ENCODE results near the gene OMP.

OMP gene

DNA sequence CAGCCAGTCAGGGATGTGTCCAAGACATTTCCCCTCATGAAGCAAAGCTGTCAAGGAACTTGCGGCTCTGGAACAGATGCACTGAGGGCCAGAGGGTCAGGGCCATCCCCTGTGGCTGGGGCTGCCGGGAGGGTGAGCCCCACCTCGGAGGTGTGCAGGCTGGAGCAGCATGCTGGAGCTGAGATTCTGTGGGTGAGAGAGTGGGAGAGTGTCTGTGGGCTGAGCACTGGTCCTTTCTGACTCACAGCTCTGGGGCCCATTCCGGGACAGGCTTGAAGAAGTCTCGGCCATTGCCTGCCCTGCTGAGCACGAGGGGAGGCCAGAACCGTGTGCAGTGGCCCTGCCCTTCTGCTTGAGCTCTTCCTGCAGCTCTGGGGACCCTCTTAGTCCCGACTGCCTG lies 2.1 kb downstream of the OMP start:
- DNase-seq (ENCODE audit: low spot score) = no peak

- no peak for DNase-seq (ENCODE audit: low spot score)
Observed at GRCh38 chr11:77106321-77106720, 3.7 kb downstream of the OMP start.

- no peak for DNase-seq (ENCODE audit: low spot score)
Observed at GRCh38 chr11:77106759-77107158, 4.1 kb downstream of the OMP start.

DNA sequence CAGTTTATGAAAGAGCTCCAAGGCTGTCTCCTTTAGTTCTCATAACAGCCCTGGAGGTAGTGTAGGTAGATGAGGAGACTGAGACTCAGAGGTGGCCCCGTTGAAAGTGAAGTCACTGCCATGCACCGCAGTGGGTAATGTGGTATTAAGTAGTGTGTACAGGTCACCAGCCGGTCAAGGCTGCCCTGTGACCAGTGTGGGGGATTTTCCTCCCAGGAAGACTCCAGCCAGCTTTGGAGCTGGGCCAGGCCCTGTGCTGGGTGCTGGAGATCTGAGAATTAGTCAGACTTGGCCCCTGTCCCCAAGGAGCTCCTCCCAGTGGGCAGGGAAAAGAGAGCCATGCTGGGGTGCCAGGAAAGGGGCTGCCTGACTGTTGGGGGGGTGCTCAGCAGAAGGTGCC lies 5.3 kb downstream of the OMP start:
- no peak for DNase-seq (ENCODE audit: low spot score)

GRCh38 chr11:77108436-77108835 lies 5.8 kb downstream of the OMP start:
- DNase-seq (ENCODE audit: low spot score) = no peak

GRCh38 chr11:77109236-77110019 lies 6.8 kb downstream of the OMP start:
- no peak for DNase-seq (ENCODE audit: low spot score)

GRCh38 chr11:77110836-77111235 lies 8.2 kb downstream of the OMP start:
- no peak for DNase-seq (ENCODE audit: low spot score)

DNA sequence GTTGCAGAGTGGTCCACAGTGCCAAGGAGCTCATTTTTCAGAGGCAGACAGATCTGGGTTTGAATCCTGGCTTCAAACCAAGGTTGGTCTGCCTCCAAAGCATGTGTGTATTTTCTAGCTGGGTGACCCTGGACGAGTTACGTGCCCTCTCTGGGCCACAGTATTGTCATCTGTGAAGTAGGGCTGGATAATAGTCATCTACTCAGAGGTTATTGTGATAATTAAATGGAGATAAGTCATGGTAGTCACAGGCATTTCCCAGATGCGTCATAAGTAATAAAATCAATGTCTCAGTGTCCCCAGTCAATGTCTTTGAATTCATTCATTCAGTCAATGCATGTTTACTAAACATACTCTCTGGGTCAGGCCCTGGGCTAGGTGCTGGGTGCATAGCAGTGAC lies 8.6 kb downstream of the OMP start:
- no peak for DNase-seq (ENCODE audit: low spot score)

GRCh38 chr11:77111946-77112345 lies 9.3 kb downstream of the OMP start:
- no peak for DNase-seq (ENCODE audit: low spot score)

- no peak for DNase-seq (ENCODE audit: low spot score)
Observed at GRCh38 chr11:77112641-77113381, 10.2 kb downstream of the OMP start.

DNA sequence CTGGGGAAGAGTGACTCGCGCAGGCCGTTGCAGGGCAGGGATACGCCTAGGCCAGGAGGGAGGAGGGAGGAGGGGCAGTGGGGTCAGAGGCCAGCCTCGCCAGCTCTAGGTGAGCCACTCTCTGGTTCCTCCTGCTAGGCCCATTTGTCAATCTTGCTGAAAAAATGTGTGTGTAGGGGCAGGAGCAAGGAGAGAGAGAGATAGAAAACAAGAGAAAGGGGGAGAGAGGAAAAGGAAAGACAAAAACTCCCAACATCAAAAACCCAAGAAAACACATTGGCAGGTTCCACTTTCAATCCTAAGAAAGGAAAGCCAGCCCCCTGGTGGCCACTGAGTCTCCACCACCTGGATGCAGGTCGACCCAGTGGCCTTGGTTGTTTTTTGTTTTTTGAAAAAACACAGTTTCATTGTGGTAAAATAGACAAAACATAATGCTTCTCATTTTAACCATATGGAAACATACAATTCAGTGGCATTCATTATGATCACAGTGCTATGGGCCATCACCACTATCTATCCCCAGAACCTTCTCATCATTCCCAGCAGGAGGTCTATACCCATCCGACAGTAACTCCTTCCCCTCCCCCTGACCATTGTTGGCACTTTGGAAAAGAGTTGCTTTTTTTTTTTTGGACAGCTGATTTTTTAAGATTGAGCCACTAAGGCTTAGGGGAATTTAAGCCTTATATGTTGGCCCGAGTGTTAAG lies 10.9 kb downstream of the OMP start:
- no peak for DNase-seq (ENCODE audit: low spot score)

- DNase-seq (ENCODE audit: low spot score) = no peak
Observed at GRCh38 chr11:77114089-77114463, 11.4 kb downstream of the OMP start.

GRCh38 chr11:77115181-77115611 lies 12.6 kb downstream of the OMP start:
- DNase-seq (ENCODE audit: low spot score) = no peak

DNA sequence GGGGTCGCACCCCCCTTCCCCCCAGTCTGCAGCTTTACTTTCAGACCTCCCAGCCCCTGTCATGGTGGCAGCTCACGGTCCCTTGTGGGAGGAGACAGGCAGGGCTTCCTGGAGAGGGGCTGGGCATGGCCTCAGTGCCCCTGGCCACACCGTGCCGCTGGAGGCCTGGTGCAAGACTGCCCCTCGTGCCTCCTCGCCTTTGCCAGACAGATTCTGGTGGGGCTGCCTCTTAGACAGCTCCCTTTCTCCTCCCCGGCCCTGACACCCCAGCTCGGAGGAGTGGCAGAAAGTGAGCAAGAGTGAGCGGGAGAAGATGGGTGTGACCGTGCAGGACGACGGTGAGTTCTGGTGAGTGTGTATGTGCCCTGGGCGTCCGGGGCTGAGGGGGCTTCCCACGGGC lies 13.3 kb downstream of the OMP start:
- no peak for DNase-seq (ENCODE audit: low spot score)

DNA sequence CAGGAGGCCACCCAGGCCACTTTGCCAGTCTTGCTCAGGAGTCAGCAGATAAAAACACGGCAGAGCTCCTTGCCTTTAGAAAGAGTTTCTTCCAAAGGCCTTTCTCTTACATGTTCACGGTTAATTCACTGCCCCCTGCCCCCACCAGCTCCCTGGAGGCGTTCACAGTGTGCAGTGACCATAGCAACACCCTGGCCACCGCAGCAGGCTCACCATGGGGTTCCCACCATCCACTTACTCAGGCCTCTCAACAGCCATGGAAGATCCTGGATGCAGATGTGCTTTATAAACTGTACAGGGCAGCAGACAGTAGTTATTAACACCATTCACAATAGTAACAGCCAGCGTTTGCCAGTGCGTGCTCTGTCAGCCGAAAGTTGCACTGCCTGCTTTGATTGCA lies 14.9 kb downstream of the OMP start:
- DNase-seq (ENCODE audit: low spot score) = no peak

DNA sequence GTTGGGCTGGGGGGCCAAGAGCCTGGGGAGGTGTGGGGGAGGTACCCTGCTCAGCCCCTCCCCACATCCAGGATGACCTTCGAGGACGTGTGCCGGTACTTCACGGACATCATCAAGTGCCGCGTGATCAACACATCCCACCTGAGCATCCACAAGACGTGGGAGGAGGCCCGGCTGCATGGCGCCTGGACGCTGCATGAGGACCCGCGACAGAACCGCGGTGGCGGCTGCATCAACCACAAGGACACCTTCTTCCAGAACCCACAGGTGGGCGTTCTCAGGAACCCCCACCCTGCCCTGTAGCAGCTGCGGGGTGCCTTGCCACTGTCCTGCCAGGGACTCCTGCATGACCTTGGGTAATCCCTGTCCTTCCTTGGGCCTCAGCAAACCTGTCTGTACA lies 15.4 kb downstream of the OMP start:
- no peak for DNase-seq (ENCODE audit: low spot score)

DNA sequence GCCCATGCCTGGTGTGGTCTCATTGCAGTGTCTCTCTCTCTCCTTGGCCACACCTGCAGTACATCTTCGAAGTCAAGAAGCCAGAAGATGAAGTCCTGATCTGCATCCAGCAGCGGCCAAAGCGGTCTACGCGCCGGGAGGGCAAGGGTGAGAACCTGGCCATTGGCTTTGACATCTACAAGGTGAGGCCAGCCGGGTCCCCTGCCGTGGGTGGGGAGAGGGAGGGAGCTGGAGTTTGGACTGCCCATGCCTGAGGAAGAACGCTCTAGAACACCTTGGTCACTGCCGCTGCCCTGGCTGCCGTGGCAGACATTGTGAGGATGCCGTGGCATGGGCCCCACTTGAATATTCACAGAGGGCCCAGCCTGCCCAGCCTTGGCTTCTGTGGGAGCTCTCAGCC lies 16.3 kb downstream of the OMP start:
- DNase-seq (ENCODE audit: low spot score) = no peak

- DNase-seq (ENCODE audit: low spot score) = no peak
Observed at GRCh38 chr11:77119531-77119936, 16.9 kb downstream of the OMP start.

DNA sequence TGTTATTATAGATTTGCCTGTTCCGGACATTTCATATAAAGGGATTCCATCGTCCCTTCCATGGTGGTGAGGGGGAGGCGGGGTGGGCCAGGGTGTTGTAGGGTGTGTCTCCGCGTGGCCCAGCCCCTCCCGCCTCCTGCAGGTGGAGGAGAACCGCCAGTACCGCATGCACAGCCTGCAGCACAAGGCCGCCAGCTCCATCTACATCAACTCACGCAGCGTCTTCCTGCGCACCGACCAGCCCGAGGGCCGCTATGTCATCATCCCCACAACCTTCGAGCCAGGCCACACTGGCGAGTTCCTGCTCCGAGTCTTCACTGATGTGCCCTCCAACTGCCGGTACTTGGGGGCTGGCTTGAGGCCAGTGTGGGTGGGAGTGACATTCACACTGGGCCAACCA lies 17.9 kb downstream of the OMP start:
- no peak for DNase-seq (ENCODE audit: low spot score)

DNA sequence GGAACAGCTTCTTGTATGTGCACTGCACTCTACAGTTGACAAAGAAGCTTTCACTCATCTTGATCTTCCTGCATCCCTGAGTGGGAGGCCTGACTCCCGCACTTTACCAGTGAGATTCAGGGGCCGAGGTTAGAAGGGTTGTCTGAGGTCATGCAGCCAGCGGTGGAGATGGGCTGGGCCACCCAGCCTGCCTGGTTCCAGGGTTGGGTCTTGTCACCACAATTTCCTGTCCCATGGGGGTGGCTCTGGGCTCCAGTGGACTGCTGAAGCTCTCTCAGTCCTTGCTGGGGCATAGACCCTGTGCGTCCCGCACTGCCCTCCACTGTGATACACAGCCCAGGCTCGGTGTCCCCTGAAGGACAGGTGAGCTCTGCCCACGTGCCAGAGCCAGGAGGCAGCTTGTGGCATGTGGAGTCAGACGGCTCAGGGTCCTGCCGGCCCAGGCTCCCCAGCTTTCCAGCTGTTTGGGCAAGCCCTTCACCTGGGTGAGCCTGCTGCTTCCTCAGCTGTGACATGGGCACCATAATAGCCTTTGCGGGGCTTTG lies 18.5 kb downstream of the OMP start:
- no peak for DNase-seq (ENCODE audit: low spot score)

DNA sequence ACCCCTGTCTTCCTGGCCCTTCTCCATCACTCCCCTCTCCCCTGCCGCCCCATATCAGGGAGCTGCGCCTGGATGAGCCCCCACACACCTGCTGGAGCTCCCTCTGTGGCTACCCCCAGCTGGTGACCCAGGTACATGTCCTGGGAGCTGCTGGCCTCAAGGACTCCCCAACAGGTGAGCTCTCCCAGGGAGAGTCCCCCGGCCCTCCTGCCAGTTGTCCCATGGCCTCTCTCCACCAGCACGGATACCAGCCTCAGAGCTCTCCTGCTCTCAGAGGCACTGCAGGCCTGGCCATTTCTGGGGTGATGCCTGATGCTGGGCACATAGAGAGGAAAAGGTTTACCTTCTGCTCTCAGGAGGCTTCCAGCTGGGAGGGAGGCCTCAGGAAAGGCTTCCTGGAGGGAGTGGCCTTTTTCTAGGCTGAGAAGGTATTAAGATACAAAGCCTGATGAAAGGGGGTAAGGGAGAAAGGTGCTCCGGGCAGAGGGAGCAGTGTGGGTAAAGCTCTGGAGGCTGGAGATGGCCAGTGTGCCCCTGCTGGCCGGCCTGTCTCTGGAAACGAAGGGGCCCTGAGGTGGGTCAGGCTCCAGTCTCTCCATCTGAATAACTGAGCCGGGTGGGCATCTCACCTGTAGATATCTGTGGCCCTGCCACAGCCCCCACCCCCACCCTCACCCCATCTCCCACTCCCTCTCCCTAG lies 19.4 kb downstream of the OMP start:
- no peak for DNase-seq (ENCODE audit: low spot score)

DNA sequence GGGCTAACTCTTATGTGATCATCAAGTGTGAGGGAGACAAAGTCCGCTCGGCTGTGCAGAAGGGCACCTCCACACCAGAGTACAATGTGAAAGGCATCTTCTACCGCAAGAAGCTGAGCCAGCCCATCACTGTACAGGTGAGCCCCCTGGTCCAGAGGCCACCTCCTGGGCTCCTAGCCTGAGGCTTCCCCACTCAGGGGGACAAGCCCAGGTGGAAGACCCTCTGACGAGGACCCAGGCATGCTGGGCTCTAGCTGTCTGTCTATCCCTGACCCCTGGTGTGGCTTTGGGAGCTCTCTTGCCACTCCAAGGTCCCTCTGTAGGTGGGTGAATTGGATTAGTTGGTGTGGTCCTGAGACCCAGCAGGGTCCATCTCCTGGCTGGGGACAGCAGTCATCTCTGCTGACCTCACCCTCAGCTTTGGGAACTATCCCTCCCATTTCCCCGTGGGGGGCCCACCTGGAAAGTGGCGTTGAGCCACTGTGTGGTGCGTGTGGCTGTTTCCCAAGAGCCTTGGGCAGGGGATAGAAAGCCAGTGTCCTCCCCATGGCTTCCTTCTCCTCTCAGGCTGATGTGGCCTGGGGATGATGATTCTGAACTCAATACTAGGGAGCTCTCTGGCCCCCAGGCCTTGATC lies 20.1 kb downstream of the OMP start:
- no peak for DNase-seq (ENCODE audit: low spot score)

All from putamen (tissue), 1 donor.